K562 (cell line): ENCODE data around the gene RTF1. TPM values are rescaled to one million over a fixed set of nuclear protein-coding genes. Genes with fewer than 3 reads are reported as not detected.

ENCODE experiments used
- CREB3L1 ChIP-seq: fragments of 450-650 bp; IDR thresholded peaks from 2 replicates; pipeline ENCODE4 v1.6.1; 2014; ENCODE audit warnings: low read depth, mild to moderate bottlenecking, moderate library complexity, borderline replicate concordance
- CREM ChIP-seq: IDR thresholded peaks from 2 replicates; pipeline ENCODE4 v1.6.1; 2014; ENCODE audit warnings: antibody characterized with exemption, low read depth
- DMBX1 ChIP-seq: fragments of 250-450 bp; sonication (Bioruptor Pico); IDR thresholded peaks from 2 replicates; pipeline ENCODE4 v1.8.0; 2022; ENCODE audit warnings: inconsistent platforms, mild to moderate bottlenecking, moderate library complexity, borderline replicate concordance
- EGR1 ChIP-seq: fragments of 450-650 bp; conservative IDR thresholded peaks from 2 replicates; pipeline ENCODE4 v1.6.1; 2017; ENCODE audit warnings: mild to moderate bottlenecking
- ETS1 ChIP-seq: conservative IDR thresholded peaks from 2 replicates; pipeline ENCODE4 v1.6.1; 2011; ENCODE audit warnings: low read depth, mild to moderate bottlenecking, low read length; ENCODE audit not compliant: control insufficient read depth
- MAFG ChIP-seq: fragments of 450-650 bp; conservative IDR thresholded peaks from 2 replicates; pipeline ENCODE4 v1.6.1; 2016; ENCODE audit warnings: missing genetic modification characterization, missing compliant biosample characterization
- MAX ChIP-seq: sonication (generic); formaldehyde crosslinking; IDR thresholded peaks from 2 replicates; pipeline ENCODE4 v1.9.0; 2022; ENCODE audit warnings: mild to moderate bottlenecking, missing genetic modification reagents
- MTF1 ChIP-seq: fragments of 250-450 bp; sonication (Bioruptor Pico); IDR thresholded peaks from 2 replicates; pipeline ENCODE4 v1.9.0; 2021; ENCODE audit warnings: moderate library complexity, mild to moderate bottlenecking, inconsistent platforms, borderline replicate concordance
- NFYB ChIP-seq: IDR thresholded peaks from 2 replicates; pipeline ENCODE4 v1.6.1; 2011; ENCODE audit warnings: mild to moderate bottlenecking, moderate library complexity; ENCODE audit not compliant: insufficient read length; ENCODE audit errors: extremely low read depth
- NR2C2 ChIP-seq, 2 experiments: fragments of 200-800 bp in 1 of 2; sonication (Bioruptor generic) in 1 of 2; sonication (generic) in 1 of 2; formaldehyde crosslinking in 1 of 2; IDR thresholded peaks; 2 replicates each; pipeline versions ENCODE4 v1.6.1 to v1.8.0; 2016 to 2022; ENCODE audit warnings: mild to moderate bottlenecking in 1 of 2, missing compliant biosample characterization in 1 of 2, missing genetic modification characterization in 1 of 2, missing genetic modification reagents in 1 of 2
- NRF1 ChIP-seq, 2 experiments: fragments of 450-650 bp; IDR thresholded peaks in 1 of 2; conservative IDR thresholded peaks in 1 of 2; 2 replicates each; pipeline ENCODE4 v1.6.1; 2014; ENCODE audit warnings: mild to moderate bottlenecking in 2 of 2
- RNF2 ChIP-seq: sonication (generic); IDR thresholded peaks from 2 replicates; pipeline ENCODE4 v1.6.1; 2016
- SIN3A ChIP-seq, 2 experiments: fragments of 150-350 bp in 1 of 2; IDR thresholded peaks; 2 replicates each; pipeline ENCODE4 v1.6.1; 2011 to 2016; ENCODE audit warnings: borderline replicate concordance in 2 of 2, low read depth in 2 of 2, low read length in 2 of 2, mild to moderate bottlenecking in 2 of 2, moderate library complexity in 2 of 2; ENCODE audit not compliant: control insufficient read depth in 1 of 2
- UBTF ChIP-seq, 2 experiments: IDR thresholded peaks; 2 replicates each; pipeline ENCODE4 v1.6.1; 2012; ENCODE audit warnings: improper control_type of control experiment in 2 of 2, low read depth in 2 of 2, low read length in 2 of 2, borderline replicate concordance in 1 of 2
- USF1 ChIP-seq: sonication (generic); formaldehyde crosslinking; IDR thresholded peaks from 2 replicates; pipeline ENCODE4 v1.9.0; 2022; ENCODE audit warnings: mild to moderate bottlenecking, missing genetic modification reagents
- ZBTB7A ChIP-seq: IDR thresholded peaks from 2 replicates; pipeline ENCODE4 v1.6.1; 2011; ENCODE audit warnings: low read depth, mild to moderate bottlenecking, low read length, moderate library complexity, borderline replicate concordance; ENCODE audit not compliant: control insufficient read depth
- ZFP1 ChIP-seq: fragments of 450-650 bp; formaldehyde crosslinking; IDR thresholded peaks from 2 replicates; pipeline ENCODE4 v1.4.0; 2020; ENCODE audit warnings: mild to moderate bottlenecking, mixed read lengths
- ZNF143 ChIP-seq: sonication (generic); formaldehyde crosslinking; IDR thresholded peaks from 2 replicates; pipeline ENCODE4 v1.9.0; 2022; ENCODE audit warnings: mild to moderate bottlenecking, missing genetic modification reagents
- polyA plus RNA-seq, 8 experiments: library from polyadenylated mRNA; depleted of rRNA in 4 of 8; stranded (reverse) in 5 of 8; unstranded in 3 of 8; fragments of >200 nt; fragmentation: Nextera tagmentation in 2 of 8; fragmentation: Illumina TruSeq in 1 of 8; extraction: Ambion mirVana in 2 of 8; extraction: Trizol in 1 of 8; gene quantifications; 2 replicates each; pipeline versions ENCODE4 v1.2.1 to v1.2.3, GENCODE V29; 2011 to 2014; ENCODE audit warnings: inconsistent platforms in 1 of 8, missing spikeins in 1 of 8
- total RNA-seq, 7 experiments: library from RNA; depleted of rRNA in 6 of 7; stranded (reverse); fragments of >200 nt in 6 of 7; fragmentation: Illumina TruSeq in 2 of 7; extraction: Trizol in 2 of 7; gene quantifications; 2 replicates each; pipeline versions ENCODE4 v1.2.1 to v1.2.3, GENCODE V29; 2011 to 2021; ENCODE audit warnings: low replicate concordance in 1 of 7

The RTF1 gene
- total and polyA plus RNA-seq, 9 of the 15 experiments (the other 6 are each of a cell fraction or from before 2014, with no cell fraction given) = 7.6 to 69.5 (median 31.5) TPM

GRCh38 chr15:41512940-41513505 lies 96.1 kb downstream of the RTF1 start (continued):
- TF ChIP-seq USF1 = no peak
- no peak for TF ChIP-seq DMBX1
- no peak for TF ChIP-seq MAFG (tag)
- TF ChIP-seq CREB3L1 = no peak
- TF ChIP-seq SIN3A (IDR thresholded peaks at IDR 0.05; ENCODE audit: borderline replicate concordance in 2 of 2, control insufficient read depth in 1 of 2, low read depth in 2 of 2, low read length in 2 of 2) = 0 out of 4 replicates have a peak, but pooled peaks of 1 of the 2 experiments have one; percentile 58
- TF ChIP-seq ZFP1 (CRISPR knock-in tag) = no peak
- no peak for TF ChIP-seq ZNF143
- TF ChIP-seq ZBTB7A = peak; percentile 15; the same call in 1 of the 2 replicates
- TF ChIP-seq NR2C2 (CRISPR knock-in tag; IDR thresholded peaks at IDR 0.05) = no peak
- TF ChIP-seq NR2C2 (tag; IDR thresholded peaks at IDR 0.05) = peak; percentile 1; the same call in 1 of the 2 replicates
- TF ChIP-seq ETS1 = no peak
- TF ChIP-seq EGR1 = no peak
- 0 out of 4 replicates have a peak, but pooled peaks of 1 of the 2 experiments have one; percentile 17 for TF ChIP-seq NRF1 (conservative IDR thresholded peaks at IDR 0.05 in 1 of 2, IDR thresholded peaks at IDR 0.05 in 1 of 2)
- no peak for TF ChIP-seq MAX (CRISPR knock-in tag)
- no peak for TF ChIP-seq MTF1 (CRISPR knock-in tag)
- TF ChIP-seq CREM = 0 out of 2 replicates have a peak, but pooled peaks have one; percentile 24
- no peak for TF ChIP-seq RNF2
- TF ChIP-seq NFYB = no peak
- TF ChIP-seq UBTF (IDR thresholded peaks at IDR 0.05; ENCODE audit: borderline replicate concordance in 1 of 2, low read depth in 2 of 2, low read length in 2 of 2) = peak in 1 of 2 experiments; percentile 93; a peak in 2 of 4 replicates
